Heart left ventricle (tissue), 16 donors: ENCODE measurements around the gene EEF1A2. TPM values are rescaled to one million over a fixed set of nuclear protein-coding genes. Genes with fewer than 3 reads are reported as not detected.
A peak's percentile ranks its signal among the peaks of the same experiment; 100 is the strongest.

Source experiments
- ATAC-seq, 4 donors: fragments of 200-7000 bp; cut with Tn5 transposase; one replicate each; pipeline ENCODE4 v1.9.1; 2020 to 2022; ENCODE audit warnings: moderate library complexity in 4 of 4, mild to moderate bottlenecking in 3 of 4, moderate number of reproducible peaks in 1 of 4
- DNase-seq, 5 donors: peaks; one replicate each; pipeline ENCODE4 v3.0.0-alpha.2; 2020
- H3K27ac ChIP-seq, 12 donors: fragments of 200-600 bp; sonication (generic) in 4 of 12; one replicate each; pipeline versions ENCODE4 v1.5.0 to v1.8.0; 2016 to 2022; ENCODE audit warnings: mild to moderate bottlenecking in 2 of 12
- H3K27me3 ChIP-seq, 9 donors: fragments of 200-600 bp; sonication (generic) in 2 of 9; one replicate each; pipeline versions ENCODE4 v1.5.1 to v1.8.0; 2016 to 2022; ENCODE audit warnings: mild to moderate bottlenecking in 3 of 9
- H3K36me3 ChIP-seq, 9 donors: fragments of 200-600 bp; sonication (generic) in 2 of 9; one replicate each; pipeline versions ENCODE4 v1.5.0 to v1.8.0; 2018 to 2022; ENCODE audit warnings: mild to moderate bottlenecking in 2 of 9
- H3K4me1 ChIP-seq, 12 donors: fragments of 200-600 bp; sonication (generic) in 4 of 12; one replicate each; pipeline versions ENCODE4 v1.5.0 to v1.8.0; 2016 to 2022; ENCODE audit warnings: mild to moderate bottlenecking in 3 of 12
- H3K4me3 ChIP-seq, 12 donors: fragments of 200-600 bp; sonication (generic) in 4 of 12; one replicate each; pipeline versions ENCODE4 v1.5.0 to v1.8.0; 2017 to 2022; ENCODE audit warnings: mild to moderate bottlenecking in 9 of 12, moderate library complexity in 4 of 12
- H3K9me3 ChIP-seq, 12 donors: fragments of 200-600 bp; sonication (generic) in 4 of 12; one replicate each; pipeline versions ENCODE4 v1.5.0 to v1.8.0; 2016 to 2022; ENCODE audit warnings: mild to moderate bottlenecking in 1 of 12
- CTCF ChIP-seq, 12 donors: fragments of 200-600 bp; sonication (generic) in 4 of 12; IDR thresholded peaks; one replicate each; pipeline versions ENCODE4 v1.5.0 to v1.8.0; 2018 to 2022; ENCODE audit warnings: antibody characterized with exemption in 12 of 12, mild to moderate bottlenecking in 5 of 12
- POLR2A ChIP-seq, 2 donors: fragments of 450-650 bp; IDR thresholded peaks; one replicate each; pipeline ENCODE4 v1.6.1; 2017; ENCODE audit warnings: antibody characterized with exemption in 2 of 2, mild to moderate bottlenecking in 2 of 2, moderate library complexity in 2 of 2
- WGBS, 4 donors: extraction: QIAGEN DNeasy Blood & Tissue Kit in 2 of 4; methylation state at CpG; one replicate each; pipeline versions ENCODE4 v1.1.5 to v1.1.7; 2013 to 2018; 5-methylcytosine and 5-hydroxymethylcytosine counted together
- intact Hi-C, 10 donors: fragments of 100-400 bp; cut with DNase I; formaldehyde crosslinking; loops; one replicate each; pipeline versions ENCODE4 v1.11.1 to v1.14.2; 2022
- polyA plus RNA-seq, 2 donors: library from polyadenylated mRNA; stranded (reverse); fragments of 200-250 nt; gene quantifications; one replicate each; pipeline ENCODE4 v1.2.3, GENCODE V29; 2013
- total RNA-seq, 9 donors: library from RNA; depleted of rRNA in 2 of 9; stranded (reverse); fragments of >200 nt in 2 of 9; fragmentation: NEBNext Ultra II Directional in 3 of 9; extraction: Animal tissue kit (Norgen Biotek cat#: 25700) in 3 of 9; gene quantifications; one replicate each; pipeline versions ENCODE4 v1.1.0 to v1.2.4, GENCODE V29; 2016 to 2023
- donor health status: ischemic (EF 13 %, LVEDD 7.1; RV severe dilation, severe dysfunction).
- donor health status: healthy with polysubstance abuse.
- donor health status: DM: no; HTN: yes; CAD: no.
- donor health status: DM: no; HTN: no; CAD: no.
- donor health status: ischemic (EF 25% LVEDD 6.9; RV normal size, moderate dysfunction).
- donor health status: ischemic (EF 25% LVEDD 5.7; RV mildly dilated, moderate dysfunction).
- donor health status: healthy.
- donor health status: DM: yes; HTN: yes; CAD: no.
- donor health status: ischemic (EF 35%, LVEDD 5.7; RV mildly dilated, moderate dysfunction).
- donor health status: nonischemic (EF 11% LVEDD 7.7; RV severe dilation, severe dysfunction).
- donor health status: DM: yes; HTN: yes; CAD: no.
- donor health status: PGD.
- donor health status: ischemic (EF 29% LVEDD 5.4; RV normal size, mild dysfunction).
- donor health status: nonischemic (EF 23%, LVEDD 6.1; RV moderate dilation, normal function).

Gene EEF1A2
- total and polyA plus RNA-seq, 11 donors: 791 to 1,794 (median 1,345) TPM

GRCh38 chr20:63497138-63497945, 1.5 kb downstream of the EEF1A2 start:
- intact Hi-C loops: loop anchor here in 5 of 10 donors (1.0 to 5.0 kb wide), 4 partner anchors 21 to 475 kb away; partner anchors contain the start of gene PPDPF (in 2 of the 5)
- Histone ChIP-seq H3K27me3 (peaks cover 0 to 36% (median 18%) of the 10 kb centered on the region in 9 donors), H3K27ac (peak overlapping the region; percentile 79 to 100 (median 92)), H3K4me1 (peaks cover 2 to 66% (median 30%) of the 10 kb centered on the region in 12 donors), H3K4me3 (peak overlapping the region; percentile 44 to 92 (median 64)), H3K9me3 (no peaks in the 10 kb centered on the region), H3K36me3 (peaks cover 0 to 36% (median 0%) of the 10 kb centered on the region in 9 donors)
- WGBS, 4 donors: 47 to 57% (median 49%) methylated on average over 10 to 20 of the region's 20 CpGs
- TF ChIP-seq POLR2A (IDR thresholded peaks at IDR 0.05) (no peak), CTCF (IDR thresholded peaks at IDR 0.05) (no peak)
- ATAC-seq (peak; percentile 29 to 71 (median 56)), DNase-seq (peak in 4 of 5 donors; percentile 46 to 78 (median 68))

- TF ChIP-seq CTCF (IDR thresholded peaks at IDR 0.05) (no peak), POLR2A (IDR thresholded peaks at IDR 0.05) (no peak)
- ATAC-seq (no peak), DNase-seq (peak in 1 of 5 donors; percentile 52)
- H3K4me3 ChIP-seq: peak overlapping the region; percentile 15 to 92 (median 64)
- H3K27ac ChIP-seq: peak overlapping the region in 10 of 12 donors; percentile 37 to 100 (median 94)
- H3K27me3 ChIP-seq: peaks cover 0 to 36% (median 18%) of the 10 kb centered on the region in 9 donors
- WGBS, 4 donors: 38 to 59% (median 50%) methylated on average over 10 to 16 of the region's 16 CpGs
- peaks cover 0 to 36% (median 0%) of the 10 kb centered on the region in 9 donors for H3K36me3 ChIP-seq
- H3K9me3 ChIP-seq: no peaks in the 10 kb centered on the region
- intact Hi-C loops: loop anchor here in 7 of 10 donors (1.0 to 5.0 kb wide), 6 partner anchors 22 to 476 kb away; partner anchors contain the start of gene PPDPF (in 4 of the 7)
- H3K4me1 ChIP-seq: peaks cover 2 to 59% (median 29%) of the 10 kb centered on the region in 12 donors
Measured at GRCh38 chr20:63496596-63497120, 2.2 kb downstream of the EEF1A2 start.

- whole genome bisulfite sequencing, 4 donors: 22 to 46% (median 26%) methylated on average over 24 to 48 of the region's 48 CpGs
Measured at GRCh38 chr20:63495741-63496595, 2.9 kb downstream of the EEF1A2 start.

More at GRCh38 chr20:63495741-63496595, 2.9 kb downstream of the EEF1A2 start:
- H3K9me3 ChIP-seq: no peaks in the 10 kb centered on the region
- H3K36me3 ChIP-seq: peaks cover 0 to 41% (median 0%) of the 10 kb centered on the region in 9 donors
- TF ChIP-seq POLR2A (IDR thresholded peaks at IDR 0.05) (no peak), CTCF (IDR thresholded peaks at IDR 0.05) (peak; percentile 89 to 98 (median 96))
- ATAC-seq (peak; percentile 15 to 44 (median 32)), DNase-seq (peak; percentile 66 to 88 (median 76))
- H3K4me1 ChIP-seq: peaks cover 2 to 56% (median 26%) of the 10 kb centered on the region in 12 donors
- intact Hi-C loops: loop anchor here in 6 of 10 donors (1.0 to 5.0 kb wide), 5 partner anchors 23 to 476 kb away; partner anchors contain the start of gene PPDPF (in 4 of the 6)
- peak overlapping the region; percentile 15 to 92 (median 64) for H3K4me3 ChIP-seq
- peaks cover 0 to 39% (median 18%) of the 10 kb centered on the region in 9 donors for H3K27me3 ChIP-seq
- H3K27ac ChIP-seq: peak overlapping the region in 10 of 12 donors; percentile 37 to 100 (median 94)
